Endothelial cell of umbilical vein (primary cell): ENCODE results near the gene GGT5.

Source experiments
- CTCF ChIP-seq, 2 donors: IDR thresholded peaks; 1 replicate in 1 of 2; 2 replicates in 1 of 2; pipeline ENCODE4 v1.5.1; 2011; ENCODE audit warnings: low read length in 2 of 2, mild to moderate bottlenecking in 2 of 2, moderate library complexity in 2 of 2, control low read depth in 1 of 2, inconsistent platforms in 1 of 2, low read depth in 1 of 2; ENCODE audit not compliant: insufficient read depth in 1 of 2; ENCODE audit errors: extremely low read depth in 1 of 2
- EZH2 ChIP-seq: IDR thresholded peaks from 2 replicates; pipeline ENCODE4 v1.6.1; 2012; ENCODE audit warnings: borderline replicate concordance, low read depth, mild to moderate bottlenecking, moderate library complexity, low read length, inconsistent platforms; ENCODE audit not compliant: severe bottlenecking
- FOS ChIP-seq: IDR thresholded peaks from 2 replicates; pipeline ENCODE4 v1.6.1; 2011; ENCODE audit warnings: mild to moderate bottlenecking, low read length, moderate library complexity, borderline replicate concordance; ENCODE audit not compliant: insufficient read depth
- JUN ChIP-seq: IDR thresholded peaks from 2 replicates; pipeline ENCODE4 v1.6.1; 2011; ENCODE audit warnings: borderline replicate concordance, low read depth; ENCODE audit not compliant: insufficient read length, insufficient read depth
- MAX ChIP-seq: IDR thresholded peaks from 2 replicates; pipeline ENCODE4 v1.6.1; 2011; ENCODE audit not compliant: insufficient read depth, insufficient read length
- POLR2A ChIP-seq: IDR thresholded peaks from 2 replicates; pipeline ENCODE4 v1.6.1; 2012; ENCODE audit warnings: low read depth, mild to moderate bottlenecking, control low read depth, low read length
- POLR2AphosphoS5 ChIP-seq: IDR thresholded peaks from 2 replicates; pipeline ENCODE4 v1.6.1; 2012; ENCODE audit warnings: low read depth, mild to moderate bottlenecking, control low read depth, low read length, moderate library complexity; ENCODE audit not compliant: insufficient read depth

GRCh38 chr22:24179478-24180210, 65.2 kb downstream of the GGT5 start:
- no peak for TF ChIP-seq CTCF (IDR thresholded peaks at IDR 0.05; ENCODE audit: extremely low read depth in 1 of 2, insufficient read depth in 1 of 2, low read depth in 1 of 2, low read length in 2 of 2)
- TF ChIP-seq POLR2A = no peak
- no peak for TF ChIP-seq POLR2AphosphoS5
- TF ChIP-seq FOS = no peak
- no peak for TF ChIP-seq MAX
- TF ChIP-seq EZH2 = no peak
- TF ChIP-seq JUN = no peak
